HepG2 (cell line): ENCODE results near the gene MAP2K3. TPM values are rescaled to one million over a fixed set of nuclear protein-coding genes. Genes with fewer than 3 reads are reported as not detected.
A peak's percentile ranks its signal among the peaks of the same experiment; 100 is the strongest.

Source experiments
- ATF3 ChIP-seq: sonication (generic); formaldehyde crosslinking; IDR thresholded peaks from 2 replicates; pipeline ENCODE4 v1.4.0; 2020; ENCODE audit warnings: missing genetic modification reagents
- BORCS8-MEF2B ChIP-seq: sonication (generic); formaldehyde crosslinking; IDR thresholded peaks from 2 replicates; pipeline ENCODE4 v1.8.0; 2022; ENCODE audit warnings: mild to moderate bottlenecking, missing genetic modification reagents
- E2F5 ChIP-seq: sonication (generic); formaldehyde crosslinking; conservative IDR thresholded peaks from 2 replicates; pipeline ENCODE4 v1.4.0; 2020; ENCODE audit warnings: missing genetic modification reagents
- HMG20B ChIP-seq: conservative IDR thresholded peaks from 2 replicates; pipeline ENCODE4 v1.6.1; 2016; ENCODE audit warnings: missing genetic modification reagents, missing compliant biosample characterization
- MXD3 ChIP-seq: IDR thresholded peaks from 2 replicates; pipeline ENCODE4 v1.6.1; 2016; ENCODE audit warnings: mild to moderate bottlenecking, missing biosample characterization, missing genetic modification reagents
- PREB ChIP-seq: sonication (generic); formaldehyde crosslinking; IDR thresholded peaks from 2 replicates; pipeline ENCODE4 v1.4.0; 2020; ENCODE audit warnings: missing genetic modification reagents
- SCMH1 ChIP-seq: sonication (generic); formaldehyde crosslinking; IDR thresholded peaks from 2 replicates; pipeline ENCODE4 v1.9.0; 2021; ENCODE audit warnings: missing genetic modification reagents, mild to moderate bottlenecking, borderline replicate concordance
- SETDB1 ChIP-seq: sonication (generic); formaldehyde crosslinking; IDR thresholded peaks from 2 replicates; pipeline ENCODE4 v1.5.1; 2020; ENCODE audit warnings: missing genetic modification reagents, mild to moderate bottlenecking, borderline replicate concordance
- TEAD3 ChIP-seq: optimal IDR thresholded peaks from 2 replicates; pipeline ENCODE3; 2016; ENCODE audit warnings: borderline replicate concordance
- THRA ChIP-seq: sonication (generic); formaldehyde crosslinking; IDR thresholded peaks from 2 replicates; pipeline ENCODE4 v1.4.0; 2020; ENCODE audit warnings: missing genetic modification reagents, borderline replicate concordance
- ZBTB25 ChIP-seq: IDR thresholded peaks from 2 replicates; pipeline ENCODE4 v1.6.1; 2018; ENCODE audit warnings: missing genetic modification reagents
- ZNF274 ChIP-seq: sonication (generic); formaldehyde crosslinking; IDR thresholded peaks from 2 replicates; pipeline ENCODE4 v1.5.1; 2020; ENCODE audit warnings: mild to moderate bottlenecking, missing genetic modification reagents
- ZNF414 ChIP-seq: sonication (generic); formaldehyde crosslinking; IDR thresholded peaks from 2 replicates; pipeline ENCODE4 v1.5.0; 2020; ENCODE audit warnings: missing genetic modification reagents
- ZNF501 ChIP-seq: sonication (generic); formaldehyde crosslinking; IDR thresholded peaks from 2 replicates; pipeline ENCODE4 v1.5.1; 2020; ENCODE audit warnings: mild to moderate bottlenecking, moderate library complexity, missing genetic modification reagents
- ZNF574 ChIP-seq: sonication (generic); formaldehyde crosslinking; IDR thresholded peaks from 2 replicates; pipeline ENCODE4 v1.4.0; 2020; ENCODE audit warnings: missing genetic modification reagents
- ZNF710 ChIP-seq: sonication (generic); formaldehyde crosslinking; IDR thresholded peaks from 2 replicates; pipeline ENCODE4 v1.5.0; 2020; ENCODE audit warnings: mild to moderate bottlenecking, missing genetic modification reagents, borderline replicate concordance
- polyA plus RNA-seq, 8 experiments: library from polyadenylated mRNA; depleted of rRNA in 3 of 8; stranded (reverse) in 7 of 8; unstranded in 1 of 8; fragments of >200 nt; fragmentation: Illumina TruSeq in 4 of 8; extraction: Trizol in 4 of 8; gene quantifications; 2 replicates each; pipeline versions ENCODE4 v1.2.1 to v1.2.3, GENCODE V29; 2011 to 2016; ENCODE audit warnings: low read depth in 4 of 8, missing spikeins in 1 of 8, mixed read lengths in 1 of 8; ENCODE audit not compliant: insufficient read depth in 1 of 8
- total RNA-seq, 5 experiments: library from RNA; depleted of rRNA; stranded (reverse); fragments of >200 nt; fragmentation: Illumina TruSeq; extraction: Trizol; gene quantifications; 2 replicates each; pipeline ENCODE4 v1.2.3, GENCODE V29; 2016; ENCODE audit warnings: low read depth in 1 of 5

MAP2K3 gene
- total and polyA plus RNA-seq, 2 of the 13 experiments (the other 11 are each of a cell fraction or from before 2014, with no cell fraction given): 20.5 to 27.4 TPM

- TF ChIP-seq MXD3 (CRISPR knock-in tag) (no peak), ZNF414 (CRISPR knock-in tag) (no peak), HMG20B (CRISPR knock-in tag) (no peak), ZNF274 (CRISPR knock-in tag) (no peak; the same call in none of the 2 replicates), ZNF574 (CRISPR knock-in tag) (peak; percentile 62), ZBTB25 (CRISPR knock-in tag) (no peak), SCMH1 (CRISPR knock-in tag) (no peak), E2F5 (0 out of 2 replicates have a peak, but pooled peaks have one; percentile 51), ATF3 (no peak), THRA (no peak), BORCS8-MEF2B (CRISPR knock-in tag) (no peak; the same call in 1 of the 2 replicates), ZNF710 (CRISPR knock-in tag) (no peak), TEAD3 (CRISPR knock-in tag) (no peak), PREB (no peak), ZNF501 (CRISPR knock-in tag) (no peak; the same call in 1 of the 2 replicates), SETDB1 (no peak)
Measured at GRCh38 chr17:21284319-21285163, at the start of gene MAP2K3 (continued).
